Measurements from ENCODE around the gene DNAJC15.
A peak's percentile ranks its signal among the peaks of the same experiment; 100 is the strongest.

Gene DNAJC15

DNA sequence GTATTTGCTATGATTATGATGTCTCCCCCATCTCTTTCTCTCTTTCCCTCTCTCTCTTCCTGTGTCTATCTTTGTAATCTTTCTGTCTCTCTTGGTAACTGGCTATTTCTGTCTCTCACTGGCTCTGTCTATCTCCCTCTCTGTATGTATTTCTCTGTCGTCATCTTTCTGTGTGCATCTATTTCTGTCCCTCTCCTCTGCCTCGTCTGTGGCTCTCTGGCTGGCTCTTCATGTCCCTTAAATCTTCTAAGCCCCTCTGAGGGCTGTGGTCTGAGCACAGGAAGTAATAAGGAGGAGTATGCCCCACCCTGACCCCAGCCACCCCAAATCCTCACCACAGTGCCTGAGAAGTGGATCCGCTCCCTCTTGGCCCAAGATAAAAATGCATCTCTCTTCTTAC lies 104.4 kb downstream of the DNAJC15 start:
- CTCF ChIA-PET: interaction anchor here (1.1 kb wide), 1 partner anchor 16 kb away, joined by 5 read pairs; no protein-coding TSS in a partner anchor
- no peak for DNase-seq (ENCODE audit: low read depth, low spot score)
- TF ChIP-seq, protein P1, sequence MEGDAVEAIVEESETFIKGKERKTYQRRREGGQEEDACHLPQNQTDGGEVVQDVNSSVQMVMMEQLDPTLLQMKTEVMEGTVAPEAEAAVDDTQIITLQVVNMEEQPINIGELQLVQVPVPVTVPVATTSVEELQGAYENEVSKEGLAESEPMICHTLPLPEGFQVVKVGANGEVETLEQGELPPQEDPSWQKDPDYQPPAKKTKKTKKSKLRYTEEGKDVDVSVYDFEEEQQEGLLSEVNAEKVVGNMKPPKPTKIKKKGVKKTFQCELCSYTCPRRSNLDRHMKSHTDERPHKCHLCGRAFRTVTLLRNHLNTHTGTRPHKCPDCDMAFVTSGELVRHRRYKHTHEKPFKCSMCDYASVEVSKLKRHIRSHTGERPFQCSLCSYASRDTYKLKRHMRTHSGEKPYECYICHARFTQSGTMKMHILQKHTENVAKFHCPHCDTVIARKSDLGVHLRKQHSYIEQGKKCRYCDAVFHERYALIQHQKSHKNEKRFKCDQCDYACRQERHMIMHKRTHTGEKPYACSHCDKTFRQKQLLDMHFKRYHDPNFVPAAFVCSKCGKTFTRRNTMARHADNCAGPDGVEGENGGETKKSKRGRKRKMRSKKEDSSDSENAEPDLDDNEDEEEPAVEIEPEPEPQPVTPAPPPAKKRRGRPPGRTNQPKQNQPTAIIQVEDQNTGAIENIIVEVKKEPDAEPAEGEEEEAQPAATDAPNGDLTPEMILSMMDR (IDR thresholded peaks at IDR 0.05; ENCODE audit: insufficient read depth, low read length, missing control alignments): no peak
- H3K4me3 ChIP-seq (ENCODE audit: low read depth, low read length): no peak overlapping the region
- POLR2A ChIA-PET: no interaction called here

DNA sequence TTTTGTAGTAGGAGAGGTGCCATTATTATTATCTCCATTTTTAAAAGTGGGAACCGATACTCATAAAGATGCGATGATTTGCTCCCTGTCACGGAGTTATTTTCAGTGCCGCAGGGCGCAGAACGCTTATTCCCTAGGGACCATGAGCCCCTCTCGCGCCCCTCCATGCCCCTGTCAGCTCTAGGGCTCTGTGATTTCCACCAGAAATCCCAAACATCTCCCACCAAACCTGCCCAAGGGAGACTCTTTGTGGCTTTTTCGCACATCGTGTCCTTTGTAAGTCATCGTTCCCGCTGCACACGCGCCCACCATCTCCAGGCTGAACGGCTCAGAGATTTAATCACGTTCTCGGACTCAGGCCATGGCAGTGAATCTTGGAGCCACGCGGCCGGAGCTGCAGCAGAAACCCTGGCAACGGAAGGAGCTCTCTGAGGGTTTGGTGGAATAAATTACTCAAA lies 105.1 kb downstream of the DNAJC15 start:
- no peak overlapping the region for H3K4me3 ChIP-seq (ENCODE audit: low read depth, low read length)
- POLR2A ChIA-PET: no interaction called here
- no peak for DNase-seq (ENCODE audit: low read depth, low spot score)
- TF ChIP-seq, protein P1 (IDR thresholded peaks at IDR 0.05; ENCODE audit: insufficient read depth, low read length, missing control alignments): no peak
- CTCF ChIA-PET: no interaction called here

DNA sequence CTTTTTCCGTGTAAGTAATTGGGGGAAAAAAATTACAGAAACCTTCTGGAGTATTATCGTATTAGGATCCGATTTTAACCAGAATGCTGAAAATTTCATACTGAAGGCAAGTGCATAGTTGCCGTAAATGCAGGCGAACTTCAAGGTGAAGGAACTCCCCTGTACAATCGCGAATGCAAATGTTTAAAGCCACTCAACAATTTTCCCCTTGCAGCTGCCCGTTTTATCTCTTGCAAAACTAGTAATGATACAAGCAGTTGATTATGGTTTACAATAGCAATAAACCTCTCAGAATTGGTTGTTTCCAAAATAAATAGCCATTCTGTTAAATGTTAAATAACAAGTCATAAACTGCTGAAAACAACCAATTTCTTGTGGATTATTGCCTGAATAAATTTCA lies 105.7 kb downstream of the DNAJC15 start:
- ChIA-PET CTCF (no interaction called here), POLR2A (interaction anchor here (0.6 to 0.9 kb wide), 2 partner anchors 24 to 140 kb away, joined by 3 read pairs; no protein-coding TSS in a partner anchor)
- DNase-seq (ENCODE audit: low read depth, low spot score): no peak
- no peak overlapping the region for H3K4me3 ChIP-seq (ENCODE audit: low read depth, low read length)
- TF ChIP-seq, protein P1 (IDR thresholded peaks at IDR 0.05; ENCODE audit: insufficient read depth, low read length, missing control alignments): no peak

- TF ChIP-seq, protein P1 (IDR thresholded peaks at IDR 0.05; ENCODE audit: insufficient read depth, low read length, missing control alignments): no peak
- ChIA-PET POLR2A (interaction anchor here (0.6 to 0.9 kb wide), 2 partner anchors 24 to 140 kb away, joined by 3 read pairs; no protein-coding TSS in a partner anchor), CTCF (no interaction called here)
- H3K4me3 ChIP-seq (ENCODE audit: low read depth, low read length): no peak overlapping the region
- no peak for DNase-seq (ENCODE audit: low read depth, low spot score)
These were observed 106.2 kb downstream of the DNAJC15 start for GRCh38 chr13:43129511-43130110.

DNA sequence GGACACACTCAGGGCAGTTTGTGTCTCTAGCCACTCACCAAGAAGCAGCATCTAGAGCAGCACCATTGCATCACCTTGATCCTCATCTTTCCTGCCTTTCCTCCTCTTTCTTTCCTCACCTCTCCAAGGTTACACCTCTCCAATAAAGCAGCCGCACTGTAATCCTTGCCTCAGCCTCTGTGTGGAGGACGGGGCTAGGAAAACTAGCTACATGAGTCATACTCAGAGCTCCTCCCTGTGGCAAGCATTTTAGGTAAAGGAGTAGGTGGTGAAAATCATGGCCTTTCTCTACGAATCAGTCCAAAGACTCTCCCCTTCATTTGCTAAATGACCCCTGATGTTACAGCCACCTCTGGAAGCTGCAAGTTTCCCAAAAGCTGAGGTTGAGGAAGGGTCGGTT lies 108.9 kb downstream of the DNAJC15 start:
- TF ChIP-seq, protein P1 (IDR thresholded peaks at IDR 0.05; ENCODE audit: insufficient read depth, low read length, missing control alignments): peak; percentile 10
- ChIA-PET POLR2A (interaction anchor here (0.8 kb wide), 1 partner anchor 31 kb away, joined by 3 read pairs; no protein-coding TSS in a partner anchor), CTCF (no interaction called here)
- no peak overlapping the region for H3K4me3 ChIP-seq (ENCODE audit: low read depth, low read length)
- no peak for DNase-seq (ENCODE audit: low read depth, low spot score)

- CTCF ChIA-PET: no interaction called here
- no peak overlapping the region for H3K4me3 ChIP-seq (ENCODE audit: low read depth, low read length)
- TF ChIP-seq, protein P1 (IDR thresholded peaks at IDR 0.05; ENCODE audit: insufficient read depth, low read length, missing control alignments): no peak
- DNase-seq (ENCODE audit: low read depth, low spot score): no peak
- POLR2A ChIA-PET: interaction anchor here (0.8 kb wide), 1 partner anchor 32 kb away, joined by 3 read pairs; no protein-coding TSS in a partner anchor
These were observed 109.5 kb downstream of the DNAJC15 start for GRCh38 chr13:43132911-43133310.
